Measurements from ENCODE around the gene EXOC6B.
"Not testable (repeated sequence)": the region's sequence is repeated elsewhere in the genome, so short reads cannot be mapped to it uniquely, and the experiment has no call there.

The EXOC6B gene

DNA sequence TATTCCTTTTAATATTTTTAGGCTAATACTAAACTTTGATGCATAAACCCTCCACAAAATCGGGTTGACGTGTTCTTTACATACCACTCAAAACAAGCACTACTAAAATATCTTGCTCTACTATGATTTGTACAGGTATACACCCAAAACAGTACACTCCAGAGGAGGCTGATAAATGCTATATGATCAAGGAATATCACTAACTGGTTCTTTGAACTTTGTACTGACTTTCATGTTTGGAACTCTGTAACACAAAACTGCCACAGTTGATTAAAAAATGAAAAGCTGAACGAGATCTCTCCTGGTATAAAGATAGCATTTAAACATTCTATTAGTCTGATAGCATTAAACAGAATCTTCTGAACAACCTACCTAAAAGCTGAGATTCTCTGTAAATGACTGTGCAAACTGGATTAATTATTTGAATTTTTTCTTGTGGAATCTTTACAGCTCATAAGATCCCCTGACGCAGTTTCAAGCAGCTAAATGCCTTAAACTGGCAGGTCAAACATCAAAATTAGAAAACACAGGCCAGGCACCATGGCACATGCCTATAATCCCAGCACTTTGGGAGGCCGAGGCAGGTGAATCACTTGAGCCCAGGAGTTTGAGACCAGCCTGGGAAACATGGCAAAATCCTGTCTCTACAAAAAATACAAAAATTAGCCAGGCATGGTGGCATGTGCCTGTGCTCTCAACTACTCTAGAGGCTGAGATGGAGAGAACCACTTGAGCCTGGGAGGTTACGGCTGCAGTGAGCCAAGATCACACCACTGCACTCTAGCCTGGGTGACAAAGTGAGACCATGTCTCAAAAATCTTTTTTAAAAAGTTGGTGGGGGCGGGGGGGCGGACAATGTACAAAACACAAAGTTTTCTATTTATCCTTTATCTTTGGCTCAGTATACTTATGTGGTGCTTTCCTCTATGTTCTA, 150.6 kb downstream of the EXOC6B start:
- DNase-seq = no peak

DNA sequence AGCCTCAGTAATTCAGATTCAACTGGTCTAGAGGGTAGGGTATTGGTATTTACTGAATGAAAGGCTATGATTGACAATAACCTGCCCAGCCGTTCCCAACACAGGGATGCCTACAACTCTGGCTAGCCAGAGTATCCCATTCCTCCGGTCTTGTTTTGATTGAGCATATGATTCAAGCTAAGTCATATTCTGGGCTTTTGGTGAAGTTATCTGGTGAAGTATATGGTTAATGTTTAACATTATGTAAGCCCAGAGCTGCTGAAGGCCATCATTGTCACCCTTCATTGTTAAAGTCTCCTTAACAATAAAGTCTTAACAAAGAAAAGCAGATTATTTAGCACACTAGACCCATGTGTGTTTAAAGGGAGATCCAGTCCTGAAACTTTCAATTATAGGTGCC, 152.6 kb downstream of the EXOC6B start:
- no peak for DNase-seq

DNA sequence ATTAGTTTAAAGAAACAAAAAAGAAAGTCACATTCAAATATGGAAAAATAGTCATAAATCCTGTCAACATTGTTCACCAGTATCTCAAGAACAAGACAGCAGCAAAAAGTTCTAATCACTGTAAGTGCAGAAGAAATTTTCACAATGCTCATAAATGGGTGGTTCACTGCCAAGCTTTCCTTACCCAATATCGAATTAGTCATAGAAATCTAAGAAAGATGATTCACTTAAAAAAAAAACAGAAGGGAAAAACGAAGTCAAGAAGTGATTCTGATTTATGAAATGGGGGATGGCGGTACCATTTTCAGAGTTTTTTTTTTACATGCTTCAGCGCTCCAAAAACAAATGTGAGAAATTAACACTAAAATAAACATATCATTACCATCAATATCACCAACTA, 156.7 kb downstream of the EXOC6B start:
- no peak for DNase-seq

DNA sequence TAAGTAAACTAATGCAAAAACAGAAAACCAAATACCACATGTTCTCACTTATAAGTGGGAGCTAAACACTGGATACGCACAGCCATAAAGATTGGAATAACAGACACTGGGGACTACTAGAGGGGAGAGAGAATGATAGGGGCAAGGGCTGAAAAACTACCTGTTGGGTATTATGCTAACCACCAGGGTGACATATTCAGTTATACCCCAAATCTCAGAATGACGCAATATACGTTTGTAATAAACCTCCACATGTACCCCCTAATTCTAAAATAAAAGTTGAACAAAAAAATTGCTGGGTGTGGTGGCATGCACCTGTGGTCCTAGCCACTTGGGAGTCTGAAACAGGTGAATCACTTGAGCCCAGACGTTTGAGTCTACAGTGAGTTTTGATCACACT, 157.2 kb downstream of the EXOC6B start:
- no peak for DNase-seq

DNA sequence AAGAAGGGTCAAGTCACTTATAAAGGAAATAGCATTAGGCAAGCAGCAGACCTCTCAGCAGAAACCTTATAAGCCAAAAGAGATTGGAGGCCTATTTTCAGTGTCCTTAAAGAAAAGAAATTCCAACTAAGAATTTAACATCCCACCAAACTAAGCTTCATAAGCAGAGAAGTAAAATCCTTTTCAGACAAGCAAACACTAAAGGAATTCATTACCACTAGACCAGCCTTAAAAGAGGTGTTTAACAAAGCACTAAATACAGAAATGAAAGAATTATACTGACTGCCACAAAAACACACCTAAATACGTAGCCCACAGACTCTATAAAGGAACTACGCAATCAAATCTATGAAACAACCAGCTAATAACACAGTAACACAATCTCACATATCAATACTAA, 160.4 kb downstream of the EXOC6B start:
- DNase-seq = no peak

DNA sequence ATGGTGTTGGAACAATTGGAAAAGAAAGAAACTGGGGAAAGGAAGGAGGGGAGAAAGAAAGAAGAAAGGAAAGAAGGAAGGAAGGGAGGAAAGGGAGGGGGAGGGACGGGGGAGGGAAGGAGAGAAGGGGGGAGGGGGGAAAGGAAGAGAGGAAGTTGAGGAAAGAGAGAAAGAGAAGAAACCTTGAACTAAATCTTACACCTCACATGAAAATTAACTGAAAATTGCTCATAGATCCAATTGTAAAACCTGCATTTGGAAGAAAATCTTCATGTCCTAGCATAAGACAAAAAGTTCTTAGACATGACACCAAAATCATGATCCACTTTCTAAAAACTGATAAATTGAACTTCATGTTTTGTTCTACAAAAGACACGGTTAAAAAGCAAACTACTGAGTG, 163.8 kb downstream of the EXOC6B start:
- no peak for DNase-seq

DNA sequence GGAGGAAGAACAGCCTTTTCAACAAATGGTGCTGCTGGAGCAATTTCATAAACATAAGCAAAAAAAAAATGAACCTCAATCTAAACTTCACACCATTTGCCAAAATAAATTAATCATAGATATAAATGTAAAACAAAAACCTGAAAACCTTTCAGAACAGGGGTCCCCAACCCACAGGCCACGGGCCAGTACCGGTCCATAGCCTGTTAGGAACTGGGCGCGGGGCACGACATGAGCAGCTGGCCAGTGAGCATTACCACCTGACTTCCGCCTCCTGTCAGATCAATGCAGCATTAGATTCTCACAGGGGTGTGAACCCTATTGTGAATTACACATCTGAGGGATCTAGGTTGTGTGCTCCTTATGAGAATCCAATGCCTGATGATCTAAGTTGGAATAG, 176.0 kb downstream of the EXOC6B start:
- DNase-seq = no peak

DNA sequence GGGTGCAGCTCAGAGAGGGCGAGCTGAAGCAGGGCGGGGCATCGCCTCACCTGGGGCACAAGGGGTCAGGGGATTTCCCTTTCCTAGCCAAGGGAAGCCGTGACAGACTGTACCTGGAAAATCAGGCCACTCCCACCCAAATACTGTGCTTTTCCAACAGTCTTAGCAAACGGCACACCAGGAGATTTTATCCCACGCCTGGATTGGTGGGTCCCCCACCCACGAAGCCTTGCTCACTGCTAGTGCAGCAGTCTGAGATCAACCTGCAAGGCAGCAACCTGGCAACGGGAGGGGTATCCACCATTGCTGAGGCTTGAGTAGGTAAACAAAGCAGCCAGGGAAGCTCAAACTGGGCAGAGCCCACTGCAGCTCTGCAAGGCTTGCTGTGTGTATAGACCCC, 184.6 kb downstream of the EXOC6B start:
- not testable (repeated sequence) for DNase-seq

DNA sequence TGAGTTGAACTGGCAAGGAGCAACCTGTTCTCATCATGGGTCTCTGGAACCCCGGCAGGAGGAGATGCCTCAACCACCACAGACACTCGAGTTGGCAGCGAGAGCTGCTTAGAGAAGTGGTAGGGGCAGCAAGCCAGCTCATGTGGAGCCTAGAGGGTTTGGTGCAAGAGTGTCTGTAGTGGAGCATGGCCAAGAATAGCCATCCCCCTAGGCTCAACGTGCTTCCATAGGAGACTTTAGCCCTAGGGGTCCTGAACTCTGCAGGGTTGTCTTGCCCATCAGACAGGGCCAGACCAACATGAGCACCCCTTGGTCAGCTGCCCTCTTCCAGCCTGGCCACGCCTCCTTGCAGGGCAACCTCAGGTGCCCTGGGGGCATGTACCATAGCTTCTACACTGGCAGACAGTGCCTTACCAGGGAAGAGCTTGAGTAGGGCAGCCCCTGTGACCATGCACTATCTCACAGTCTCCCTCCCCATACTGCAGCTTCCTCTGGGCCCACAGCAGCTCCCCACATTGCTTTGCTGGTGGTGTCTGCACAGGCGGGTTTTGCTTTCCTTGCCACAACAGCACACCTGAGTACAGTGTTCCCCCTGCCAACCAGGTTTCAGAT, 187.1 kb downstream of the EXOC6B start:
- DNase-seq = no peak

DNA sequence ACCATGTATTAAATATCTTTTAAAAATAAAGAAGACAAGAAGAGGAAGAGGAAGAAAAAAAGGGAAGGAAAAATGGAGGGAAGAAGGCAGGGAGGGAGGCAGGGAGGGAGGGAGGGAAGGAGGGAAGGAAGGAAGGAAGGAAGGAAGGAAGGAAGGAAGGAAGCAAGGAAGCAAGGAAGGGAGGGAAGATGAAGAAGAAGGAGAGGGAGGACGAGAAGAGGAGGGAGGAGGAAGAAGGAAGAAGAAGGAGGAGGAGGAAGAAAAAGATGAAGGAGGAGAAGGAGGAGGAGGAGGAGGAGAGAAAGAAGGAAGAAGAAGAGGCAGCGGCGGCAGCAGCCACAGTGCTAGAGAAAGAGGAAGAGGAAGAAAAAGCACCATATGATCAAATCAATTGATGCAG, 189.6 kb downstream of the EXOC6B start:
- no peak for DNase-seq

DNA sequence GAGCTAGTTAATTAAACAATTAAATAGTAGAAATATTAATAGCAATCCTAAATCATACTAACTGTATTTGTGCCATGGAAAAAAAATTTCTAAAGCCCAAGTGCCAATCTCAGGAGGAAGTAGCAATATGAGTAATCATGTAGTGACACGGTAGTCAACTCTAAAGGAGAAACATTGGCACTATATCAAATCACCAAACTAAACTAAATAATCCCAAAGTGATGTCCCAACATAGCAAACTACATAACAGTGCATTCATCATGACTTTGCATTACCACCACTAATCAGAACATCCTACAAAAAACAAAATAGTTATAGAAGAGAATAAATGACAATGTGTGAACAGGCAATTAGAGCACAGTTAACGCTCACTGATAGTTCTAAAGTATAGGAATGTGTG, 195.1 kb downstream of the EXOC6B start:
- DNase-seq = no peak

DNA sequence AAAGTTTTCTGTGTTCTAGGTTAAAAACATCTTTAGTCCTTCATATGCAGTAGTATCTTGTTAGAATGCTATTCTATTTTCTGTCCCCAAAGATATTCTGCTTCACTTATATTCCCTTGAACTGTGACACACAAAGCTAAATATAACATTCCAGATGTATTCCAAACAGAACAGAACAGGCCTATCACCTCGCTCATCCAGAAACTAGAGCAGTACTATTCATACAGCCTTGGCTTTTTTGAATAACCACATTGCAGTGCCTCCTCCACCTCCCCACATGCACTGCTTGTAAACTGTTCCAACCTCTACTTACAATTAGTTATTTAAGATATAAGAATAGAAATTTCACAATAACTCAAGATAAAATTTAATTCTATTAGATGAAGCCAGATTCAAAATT, 196.8 kb downstream of the EXOC6B start:
- no peak for DNase-seq

DNA sequence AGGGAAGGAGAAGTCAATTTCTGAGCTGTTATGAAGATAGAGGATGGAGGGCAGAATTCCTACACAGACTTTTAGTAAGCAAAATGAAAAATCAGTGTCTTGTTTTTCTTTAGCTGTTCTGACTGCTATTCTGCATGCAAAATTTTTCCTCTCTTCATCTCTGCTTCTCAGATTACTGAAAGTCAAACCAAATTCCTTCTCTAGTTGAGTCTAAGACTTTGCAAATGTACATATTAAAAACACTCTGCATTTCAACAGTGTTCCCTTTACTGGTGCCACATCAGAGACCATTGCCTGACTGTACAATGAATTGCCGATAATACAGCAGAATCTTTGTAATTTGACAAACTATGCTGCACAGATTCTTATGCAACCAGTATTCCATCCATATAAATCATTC, 198.8 kb downstream of the EXOC6B start:
- DNase-seq = no peak

DNA sequence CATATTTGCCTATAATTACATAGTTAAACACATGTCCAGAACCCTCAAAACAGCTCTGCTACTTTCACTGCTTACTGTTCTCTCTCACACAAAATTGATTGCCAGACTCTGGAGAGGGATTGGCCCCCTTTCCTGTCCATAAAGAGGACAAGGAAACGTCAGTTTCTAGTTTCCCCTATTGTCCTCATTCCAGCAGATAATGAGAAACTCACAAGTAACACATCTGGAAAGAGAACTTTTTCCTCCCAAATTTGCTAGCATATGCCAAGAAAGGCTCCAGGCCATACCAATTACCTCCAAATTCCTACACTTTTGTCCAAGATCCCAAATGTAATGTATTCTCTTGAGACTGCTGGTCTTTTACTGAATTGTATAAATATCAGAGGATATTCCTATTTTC, 200.5 kb downstream of the EXOC6B start:
- DNase-seq = no peak

DNA sequence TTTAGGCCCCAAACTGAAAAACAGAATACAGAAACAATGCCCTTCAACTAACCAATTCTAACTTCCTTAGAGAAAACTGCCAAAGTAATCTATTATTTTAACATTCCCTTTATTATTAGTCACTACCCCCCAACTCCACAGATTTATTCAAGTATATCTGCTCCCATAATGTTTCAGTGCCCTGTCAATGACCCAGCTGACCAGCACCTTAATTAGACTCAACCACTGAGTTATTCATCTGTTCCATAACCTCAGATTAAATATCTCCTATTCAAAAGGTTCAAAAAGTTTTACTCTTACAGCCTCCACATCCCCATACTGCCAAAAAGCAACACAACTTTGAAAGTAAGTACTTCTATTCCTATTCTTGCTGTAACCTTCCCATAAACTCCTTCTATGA, 202.4 kb downstream of the EXOC6B start:
- no peak for DNase-seq

DNA sequence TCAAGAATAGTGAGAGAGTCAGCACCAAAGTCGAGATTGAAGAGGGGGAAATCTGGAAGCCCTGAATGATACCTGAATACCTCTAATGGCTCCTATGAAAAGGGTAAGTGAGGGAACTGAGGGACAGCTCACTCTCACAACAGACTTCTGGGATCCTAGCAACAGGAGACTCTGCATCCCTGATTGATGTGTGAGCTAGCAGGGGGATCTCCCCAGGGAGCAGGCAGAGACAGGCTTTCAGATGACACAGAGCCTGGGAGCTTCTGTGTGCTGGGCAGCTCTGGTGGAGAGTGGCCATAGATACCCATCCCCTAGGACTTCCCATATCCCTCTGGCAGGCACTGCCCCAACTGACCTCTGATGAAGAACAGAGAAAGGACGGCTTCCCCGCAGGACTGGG, 206.2 kb downstream of the EXOC6B start:
- DNase-seq = no peak

DNA sequence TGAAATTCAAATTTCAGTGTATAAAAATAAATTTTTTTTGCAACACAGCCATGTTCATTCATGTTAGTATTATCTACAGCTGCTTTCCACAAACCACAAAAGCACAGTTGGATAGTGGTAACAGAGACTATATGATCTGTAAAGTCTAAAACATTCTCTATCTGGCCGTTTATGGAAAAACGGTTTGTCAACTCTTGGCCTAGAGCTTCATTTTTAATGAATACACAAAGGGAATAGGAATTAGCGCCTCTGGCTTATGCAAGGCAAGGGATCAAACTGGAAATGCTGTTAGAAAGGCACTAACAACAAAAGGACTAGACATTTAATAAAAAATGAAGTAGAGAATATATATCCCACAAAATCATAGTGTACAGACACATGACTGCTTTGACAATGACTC, 211.9 kb downstream of the EXOC6B start:
- DNase-seq = no peak

DNA sequence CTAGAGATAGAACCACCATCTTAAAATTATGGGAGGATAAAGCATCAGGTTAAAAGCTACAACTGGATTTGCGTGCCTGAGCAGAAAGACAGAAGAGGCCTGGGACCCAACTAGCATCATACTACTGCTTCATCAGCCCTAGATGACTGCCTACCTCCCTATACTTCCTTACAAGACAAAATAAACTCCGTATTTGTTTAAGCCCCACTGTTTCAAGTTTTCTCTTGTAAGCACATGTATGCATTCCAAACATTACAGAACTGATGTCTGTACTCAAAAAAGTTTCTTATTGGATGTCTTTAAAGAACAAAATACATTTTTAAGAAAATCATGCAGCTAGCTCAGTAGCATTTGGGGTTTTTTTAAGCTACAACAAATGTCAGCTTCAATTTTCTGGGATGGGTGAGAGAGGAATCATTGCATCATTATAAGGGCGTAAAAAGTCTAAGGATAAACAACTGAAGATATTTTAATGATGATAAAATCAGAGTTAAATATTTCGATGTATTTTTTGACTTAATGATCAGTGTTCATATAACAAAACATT, 213.1 kb downstream of the EXOC6B start:
- no peak for DNase-seq

DNA sequence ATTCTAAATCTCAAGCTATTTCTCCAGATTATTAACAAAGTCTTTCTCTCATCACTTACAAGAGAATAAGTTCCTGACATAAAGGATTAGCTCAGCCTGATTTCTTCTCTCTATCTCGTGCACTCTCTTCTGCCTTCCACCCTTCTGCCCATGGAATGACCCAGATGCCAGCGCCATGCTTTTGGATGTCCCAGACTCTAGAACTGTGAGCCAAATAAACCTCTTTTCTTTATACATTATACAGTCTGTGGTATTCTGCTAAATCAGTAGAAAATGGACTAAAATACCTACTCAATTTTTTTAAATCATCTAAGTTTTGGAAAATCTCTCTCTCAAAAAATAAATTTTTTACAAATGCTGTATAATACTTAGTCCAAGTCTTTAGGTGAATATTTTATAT, 218.6 kb downstream of the EXOC6B start:
- no peak for DNase-seq

DNA sequence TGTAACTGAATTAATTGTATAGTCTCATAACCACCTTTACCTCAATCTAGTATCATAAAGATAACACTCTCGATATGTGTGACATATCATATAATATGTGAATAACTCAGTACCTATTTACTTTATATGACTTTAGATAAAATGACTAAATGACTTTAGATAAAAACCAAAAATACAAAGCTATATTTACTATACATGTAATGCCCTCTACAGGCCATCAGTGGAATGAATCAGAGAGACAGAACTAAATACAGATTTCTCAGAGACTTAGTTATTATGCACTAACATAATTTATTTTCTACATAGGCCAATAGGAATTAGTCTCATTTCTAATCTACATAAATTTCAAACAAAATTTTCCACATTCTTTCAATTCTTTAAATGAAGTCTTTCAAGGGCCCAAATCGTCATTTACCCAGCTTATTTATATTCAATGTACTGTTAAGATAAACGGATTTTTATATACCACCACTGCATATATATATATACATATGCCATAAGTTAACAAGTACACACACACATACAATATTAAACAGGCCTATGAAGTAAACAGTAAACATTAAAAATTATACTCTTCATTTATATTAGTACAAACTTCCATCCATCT, 219.9 kb downstream of the EXOC6B start:
- DNase-seq = no peak

DNA sequence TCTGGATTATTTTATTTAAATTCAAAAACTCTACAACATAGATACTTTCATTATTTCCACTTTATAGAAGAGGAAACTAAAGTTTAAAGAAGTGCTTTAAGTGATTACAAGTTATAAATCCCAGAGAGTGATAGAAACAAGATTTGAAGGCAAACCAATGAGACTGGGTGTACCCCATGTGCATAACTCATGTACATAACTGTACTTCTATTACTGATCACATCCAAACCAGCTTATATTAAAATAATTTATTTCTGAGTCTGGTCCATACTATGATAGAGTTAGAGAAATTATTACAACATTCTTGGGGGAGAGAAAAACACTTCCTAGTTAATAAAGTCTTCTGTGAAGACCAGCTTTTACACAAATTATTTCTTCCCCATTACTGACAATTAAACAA, 221.4 kb downstream of the EXOC6B start:
- no peak for DNase-seq

DNA sequence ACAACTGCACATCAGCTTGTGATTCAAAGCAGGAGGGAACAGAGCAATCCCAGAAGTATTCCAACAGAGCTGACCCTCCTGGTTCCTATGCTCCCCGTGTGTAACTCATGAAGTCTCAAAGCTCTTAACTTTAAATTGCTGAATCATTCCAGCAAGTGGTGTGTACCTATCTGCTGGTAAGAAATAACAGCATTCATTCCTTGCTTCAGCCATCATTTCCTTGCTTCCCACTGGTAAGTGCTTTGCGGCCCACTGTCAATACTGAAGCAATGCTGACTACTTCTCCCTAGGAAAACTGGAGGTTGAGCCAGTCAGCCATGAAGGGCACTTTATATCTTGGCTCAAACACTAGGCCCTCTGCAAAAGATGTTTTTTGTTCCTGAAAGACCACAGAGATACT, 222.4 kb downstream of the EXOC6B start:
- DNase-seq = no peak

DNA sequence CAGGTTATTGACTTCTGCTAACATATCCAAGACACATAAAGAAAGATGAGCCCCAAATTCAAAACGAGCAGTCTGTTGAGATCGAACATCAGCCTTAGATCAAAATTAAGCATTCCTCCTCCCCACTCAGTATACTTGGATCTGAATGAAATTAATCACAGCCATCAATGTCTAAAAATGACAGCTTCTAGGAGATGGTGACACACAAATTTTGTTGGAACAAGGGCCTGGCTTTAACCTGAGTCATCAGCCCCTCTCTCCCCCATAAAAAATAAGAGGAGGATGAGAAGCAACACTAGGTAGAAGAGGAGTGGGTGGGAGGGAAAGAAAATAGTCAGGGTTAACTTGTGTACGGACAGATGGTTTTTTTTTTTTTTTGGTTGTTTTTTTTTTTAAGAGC, 223.1 kb downstream of the EXOC6B start:
- no peak for DNase-seq

DNA sequence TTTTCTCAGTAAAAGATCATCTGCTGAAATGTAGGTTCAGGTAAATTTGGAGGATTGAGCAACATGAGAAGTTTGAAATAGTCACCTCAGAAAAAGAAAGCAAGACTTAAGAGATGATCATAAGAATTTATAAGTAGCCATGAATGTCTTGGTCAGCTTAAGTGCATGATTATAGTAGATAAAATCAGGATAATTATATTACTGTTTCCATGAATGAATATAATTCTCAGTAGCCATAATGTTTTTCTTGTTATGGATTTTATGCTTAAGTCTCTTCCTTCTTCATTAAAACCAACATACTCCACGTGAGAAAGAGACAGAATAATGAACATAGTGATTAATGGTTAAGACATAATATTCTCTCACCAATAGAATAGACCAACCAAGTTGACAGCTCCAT, 223.7 kb downstream of the EXOC6B start:
- no peak for DNase-seq

Measured in NCI-H2107 (cell line).